Endothelial cell of umbilical vein (primary cell): ENCODE results near the gene DNAH11. TPM values are rescaled to one million over a fixed set of nuclear protein-coding genes. Genes with fewer than 3 reads are reported as not detected.

Experiments used
- BruUV-seq: library from RNA; stranded (reverse); fragments of 400-500 nt; replicated peaks from 2 replicates; lab custom pipeline; 2021; lab: Mats Ljungman, UMichigan
- CTCF ChIA-PET: fragments of 300-600, 350-600 bp; sonication (Branson Sonifier 250); formaldehyde crosslinking; loops from one replicate; lab custom pipeline; 2021; ENCODE audit warnings: antibody characterized with exemption, inconsistent platforms; lab: Charles Lee
- POLR2A ChIA-PET: fragments of 300-600, 350-600 bp; sonication (Branson Sonifier 250); formaldehyde crosslinking; loops from one replicate; lab custom pipeline; 2021; ENCODE audit warnings: antibody characterized with exemption, inconsistent platforms; lab: Charles Lee
- DNase-seq: peaks from one replicate; pipeline ENCODE4 v3.0.0-alpha.2; 2011; ENCODE audit warnings: low read depth, low spot score
- FAIRE-seq: peaks from 2 replicates; lab custom pipeline; 2011; peaks lifted over from hg19 to GRCh38; lab: Jason Lieb, UNC
- H2AFZ ChIP-seq: 2 replicates; pipeline ENCODE4 v1.6.0; 2012; ENCODE audit warnings: low read depth, low read length, control low read depth, inconsistent platforms
- H3K27ac ChIP-seq: 2 replicates; pipeline ENCODE4 v1.5.1; 2011; ENCODE audit warnings: low read depth, mild to moderate bottlenecking, control low read depth, low read length, moderate library complexity; ENCODE audit not compliant: insufficient read depth
- H3K27me3 ChIP-seq, 2 experiments: 2 replicates each; pipeline versions ENCODE4 v1.6.0 to v1.6.1; 2011; ENCODE audit warnings: low read length in 2 of 2, mixed read lengths in 1 of 2; ENCODE audit not compliant: control insufficient read depth in 2 of 2, insufficient read depth in 2 of 2
- H3K36me3 ChIP-seq, 2 experiments: 2 replicates in 1 of 2; 3 replicates in 1 of 2; pipeline ENCODE4 v1.5.1; 2011; ENCODE audit warnings: low read length in 2 of 2, mild to moderate bottlenecking in 1 of 2, moderate library complexity in 1 of 2; ENCODE audit not compliant: control insufficient read depth in 2 of 2, insufficient read depth in 2 of 2; ENCODE audit errors: extremely low read depth in 1 of 2
- H3K4me1 ChIP-seq: 3 replicates; pipeline ENCODE4 v1.5.1; 2011; ENCODE audit warnings: mild to moderate bottlenecking, low read length; ENCODE audit not compliant: control insufficient read depth, insufficient read depth; ENCODE audit errors: extremely low read depth
- H3K4me2 ChIP-seq: 2 replicates; pipeline ENCODE4 v1.6.1; 2011; ENCODE audit warnings: low read length, control low read depth, mixed read lengths; ENCODE audit not compliant: insufficient read depth
- H3K4me3 ChIP-seq, 3 experiments: fragments of 200-600 bp in 1 of 3; sonication (generic), shearing (Covaris generic) in 1 of 3; replicated peaks in 1 of 3; 2 replicates each; pipeline ENCODE4 v1.5.1; 2011 to 2016; ENCODE audit warnings: control low read depth in 3 of 3, low read length in 3 of 3, mild to moderate bottlenecking in 2 of 3, inconsistent platforms in 1 of 3, low read depth in 1 of 3, moderate library complexity in 1 of 3; ENCODE audit not compliant: insufficient read depth in 1 of 3
- H3K79me2 ChIP-seq: 2 replicates; pipeline ENCODE4 v1.6.0; 2012; ENCODE audit warnings: low read length, inconsistent platforms; ENCODE audit not compliant: control insufficient read depth, insufficient read depth
- H3K9ac ChIP-seq: replicated peaks from 2 replicates; pipeline ENCODE3; 2011; ENCODE audit warnings: low read length, control low read depth; ENCODE audit not compliant: insufficient read depth; ENCODE audit errors: extremely low read depth
- H3K9me1 ChIP-seq: replicated peaks from 3 replicates; pipeline ENCODE4 v1.6.0; 2011; ENCODE audit warnings: mild to moderate bottlenecking, low read length; ENCODE audit not compliant: control insufficient read depth, insufficient read depth; ENCODE audit errors: extremely low read depth
- H3K9me3 ChIP-seq: replicated peaks from 2 replicates; pipeline ENCODE4 v1.5.1; 2012; ENCODE audit warnings: low read length, inconsistent platforms; ENCODE audit not compliant: control insufficient read depth, insufficient read depth
- H4K20me1 ChIP-seq: replicated peaks from 2 replicates; pipeline ENCODE3; 2011; ENCODE audit warnings: mild to moderate bottlenecking, low read length; ENCODE audit not compliant: control insufficient read depth, insufficient read depth; ENCODE audit errors: extremely low read depth
- CTCF ChIP-seq, 2 donors: IDR thresholded peaks; 1 replicate in 1 of 2; 2 replicates in 1 of 2; pipeline ENCODE4 v1.5.1; 2011; ENCODE audit warnings: low read length in 2 of 2, mild to moderate bottlenecking in 2 of 2, moderate library complexity in 2 of 2, control low read depth in 1 of 2, inconsistent platforms in 1 of 2, low read depth in 1 of 2; ENCODE audit not compliant: insufficient read depth in 1 of 2; ENCODE audit errors: extremely low read depth in 1 of 2
- EZH2 ChIP-seq: IDR thresholded peaks from 2 replicates; pipeline ENCODE4 v1.6.1; 2012; ENCODE audit warnings: borderline replicate concordance, low read depth, mild to moderate bottlenecking, moderate library complexity, low read length, inconsistent platforms; ENCODE audit not compliant: severe bottlenecking
- FOS ChIP-seq: IDR thresholded peaks from 2 replicates; pipeline ENCODE4 v1.6.1; 2011; ENCODE audit warnings: mild to moderate bottlenecking, low read length, moderate library complexity, borderline replicate concordance; ENCODE audit not compliant: insufficient read depth
- GATA2 ChIP-seq: IDR thresholded peaks from 2 replicates; pipeline ENCODE4 v1.7.0; 2011; ENCODE audit warnings: low read depth, mild to moderate bottlenecking, moderate library complexity, mixed read lengths, low read length; ENCODE audit not compliant: insufficient read length, insufficient read depth
- JUN ChIP-seq: IDR thresholded peaks from 2 replicates; pipeline ENCODE4 v1.6.1; 2011; ENCODE audit warnings: borderline replicate concordance, low read depth; ENCODE audit not compliant: insufficient read length, insufficient read depth
- MYC ChIP-seq: IDR thresholded peaks from one replicate; pipeline ENCODE4 v1.6.1; 2011; ENCODE audit warnings: mild to moderate bottlenecking, low read depth, low read length
- POLR2A ChIP-seq: IDR thresholded peaks from 2 replicates; pipeline ENCODE4 v1.6.1; 2012; ENCODE audit warnings: low read depth, mild to moderate bottlenecking, control low read depth, low read length
- POLR2AphosphoS5 ChIP-seq: IDR thresholded peaks from 2 replicates; pipeline ENCODE4 v1.6.1; 2012; ENCODE audit warnings: low read depth, mild to moderate bottlenecking, control low read depth, low read length, moderate library complexity; ENCODE audit not compliant: insufficient read depth
- dilution Hi-C: fragments of 300-500 bp; cut with MboI; formaldehyde crosslinking; loops from one replicate; pipeline ENCODE4 v1.15.0; 2019; ENCODE audit warnings: low sequenced_read_pairs; ENCODE audit not compliant: extremely low pct_ligation_motif_present
- intact Hi-C: fragments of 100-400 bp; cut with micrococcal nuclease; formaldehyde crosslinking; loops from one replicate; pipeline ENCODE4 v1.10.0; 2022
- polyA plus RNA-seq, 4 experiments: library from polyadenylated mRNA; depleted of rRNA in 3 of 4; stranded (reverse) in 3 of 4; unstranded in 1 of 4; fragments of >200 nt; gene quantifications; 2 replicates each; pipeline versions ENCODE4 v1.2.1 to v1.2.3, GENCODE V29; 2011 to 2012; ENCODE audit warnings: missing spikeins in 1 of 4
- total RNA-seq: library from RNA; stranded (reverse); gene quantifications from 2 replicates; pipeline ENCODE4 v1.2.3, GENCODE V29; 2021
- TF ChIP-seq, protein P1 (sequence below): IDR thresholded peaks from 2 replicates; pipeline ENCODE4 v1.6.1; 2011; ENCODE audit not compliant: insufficient read depth, insufficient read length

DNAH11 gene
- total and polyA plus RNA-seq, 2 donors (not counting 3 experiments of a cell fraction or from before 2014, with no cell fraction given) = 0.69 to 0.91 TPM

GRCh38 chr7:21922605-21923004 lies 379.8 kb downstream of the DNAH11 start:
- Histone ChIP-seq H3K36me3 (no peaks in the 10 kb centered on the region), H3K79me2 (peaks cover 85% of the 10 kb centered on the region), H3K4me1 (peaks cover 24% of the 10 kb centered on the region), H3K9ac (no peak overlapping the region), H3K27me3 (no peaks in the 10 kb centered on the region), H3K4me2 (peak overlapping the region; percentile 24), H3K27ac (no peak overlapping the region), H3K9me3 (no peaks in the 10 kb centered on the region), H3K9me1 (no peaks in the 10 kb centered on the region), H3K4me3 (no peak overlapping the region), H2AFZ (no peak overlapping the region), H4K20me1 (no peaks in the 10 kb centered on the region)
- DNase-seq (peak; percentile 62), FAIRE-seq (no peak)
- no TSS peak for BruUV-seq
- POLR2A ChIA-PET = interaction anchor here (1.0 kb wide), 1 partner anchor 22 kb away, joined by 5 read pairs; no protein-coding TSS in a partner anchor
- TF ChIP-seq CTCF (IDR thresholded peaks at IDR 0.05; ENCODE audit: extremely low read depth in 1 of 2, insufficient read depth in 1 of 2, low read depth in 1 of 2, low read length in 2 of 2) (no peak), GATA2 (peak; percentile 28), MYC (no peak), FOS (peak; percentile 54), POLR2AphosphoS5 (no peak), EZH2 (no peak), POLR2A (no peak), JUN (peak; percentile 8)
- TF ChIP-seq, protein P1, sequence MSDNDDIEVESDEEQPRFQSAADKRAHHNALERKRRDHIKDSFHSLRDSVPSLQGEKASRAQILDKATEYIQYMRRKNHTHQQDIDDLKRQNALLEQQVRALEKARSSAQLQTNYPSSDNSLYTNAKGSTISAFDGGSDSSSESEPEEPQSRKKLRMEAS = no peak
- dilution Hi-C loops = no loop called here
- CTCF ChIA-PET = interaction anchor here (1.2 to 1.5 kb wide), 3 partner anchors 15 to 23 kb away, joined by 3 to 8 read pairs (median 4); partner anchors contain the start of gene CDCA7L
- intact Hi-C loops = loop anchor here (1.0 kb wide), 1 partner anchor 17 kb away; no protein-coding TSS in a partner anchor
